Measurements from ENCODE around the gene ZNF205. TPM values are rescaled to one million over a fixed set of nuclear protein-coding genes. Genes with fewer than 3 reads are reported as not detected.

The ZNF205 gene
- total and polyA plus RNA-seq, 10 of the 15 experiments (the other 5 are each of a cell fraction or from before 2014, with no cell fraction given) = 0.26 to 1.5 (median 0.78) TPM; not detected in 2

DNA sequence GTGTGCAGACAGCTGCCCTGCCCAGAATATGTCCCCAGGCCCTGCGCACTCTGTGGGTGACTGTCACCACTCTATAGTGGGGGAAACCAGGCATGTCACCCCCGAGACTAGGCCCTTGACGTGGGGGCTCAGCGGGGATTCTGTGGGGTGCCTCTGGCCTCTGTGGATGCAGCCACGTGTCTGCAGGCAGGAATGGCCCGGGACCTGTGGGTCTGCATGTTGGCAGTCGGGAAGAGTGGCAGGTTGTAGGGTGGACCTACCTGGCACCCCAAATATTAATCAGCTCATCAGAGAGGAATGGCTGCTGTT, 46.0 kb upstream of the ZNF205 start:
- H3K27ac ChIP-seq (ENCODE audit: control insufficient read depth, insufficient read depth) = peak overlapping the region; percentile 25; the same call in 1 of the 2 replicates
- H3K4me3 ChIP-seq = peak overlapping the region; percentile 62

More for the DNA sequence above, 46.0 kb upstream of the ZNF205 start:
- Histone ChIP-seq H3K4me2 (ENCODE audit: control insufficient read depth, insufficient read depth) (peak overlapping the region; percentile 89), H2AFZ (ENCODE audit: control insufficient read depth, low read depth, low read length) (no peak overlapping the region), H3K9ac (ENCODE audit: control insufficient read depth, insufficient read depth, low read length) (peak overlapping the region; percentile 75; the same call in 1 of the 2 replicates), H3K27me3 (replicated peaks in 1 of 2; ENCODE audit: control insufficient read depth in 2 of 2, insufficient read depth in 2 of 2, low read length in 1 of 2) (no peaks in the 10 kb centered on the region), H3K79me2 (ENCODE audit: control insufficient read depth, insufficient read depth, low read length) (peaks cover 25% of the 10 kb centered on the region), H3K4me1 (ENCODE audit: control insufficient read depth, insufficient read depth, low read length) (peaks cover 19% of the 10 kb centered on the region), H3K9me3 (replicated peaks; ENCODE audit: control insufficient read depth, insufficient read depth, low read length) (no peaks in the 10 kb centered on the region; the same call in 2 of the 3 replicates), H4K20me1 (ENCODE audit: control insufficient read depth, insufficient read depth) (no peaks in the 10 kb centered on the region), H3K36me3 (ENCODE audit: control insufficient read depth in 2 of 2, insufficient read depth in 2 of 2, low read length in 1 of 2) (no peaks in the 10 kb centered on the region; a peak in 2 of 4 replicates)
- no peak for DNase-seq (ENCODE audit: low read depth, low spot score)
- WGBS (ENCODE audit: insufficient coverage, insufficient replicate concordance, low lambda C conversion rate, missing lambda C conversion rate) = 97% methylated on average over 7 of the region's 7 CpGs
- intact Hi-C loops (cut with micrococcal nuclease; ENCODE audit: unreplicated experiment) (no loop called here), in situ Hi-C loops (cut with MboI) (no loop called here)
- POLR2A ChIA-PET = interaction anchor here (1.1 to 2.7 kb wide), 3 partner anchors 10 to 72 kb away, joined by 4 to 38 read pairs (median 8); partner anchors contain the start of gene ZNF213
- no TSS peak for BruUV-seq (replicated peaks)
- FAIRE-seq = no peak
- CTCF ChIA-PET = interaction anchor here (0.5 to 9.5 kb wide), 6 partner anchors 10 to 200 kb away, joined by 3 to 174 read pairs (median 4); no protein-coding TSS in a partner anchor
- RAD21 ChIA-PET (ENCODE audit: unreplicated experiment) = interaction anchor here (1.2 to 1.6 kb wide), 3 partner anchors 32 to 92 kb away, joined by 3 to 6 read pairs (median 4); partner anchors contain the start of gene ZSCAN10
- TF ChIP-seq WRNIP1 (IDR thresholded peaks at IDR 0.05; ENCODE audit: borderline replicate concordance, low read depth, low read length) = no peak
- TF ChIP-seq, protein P1, sequence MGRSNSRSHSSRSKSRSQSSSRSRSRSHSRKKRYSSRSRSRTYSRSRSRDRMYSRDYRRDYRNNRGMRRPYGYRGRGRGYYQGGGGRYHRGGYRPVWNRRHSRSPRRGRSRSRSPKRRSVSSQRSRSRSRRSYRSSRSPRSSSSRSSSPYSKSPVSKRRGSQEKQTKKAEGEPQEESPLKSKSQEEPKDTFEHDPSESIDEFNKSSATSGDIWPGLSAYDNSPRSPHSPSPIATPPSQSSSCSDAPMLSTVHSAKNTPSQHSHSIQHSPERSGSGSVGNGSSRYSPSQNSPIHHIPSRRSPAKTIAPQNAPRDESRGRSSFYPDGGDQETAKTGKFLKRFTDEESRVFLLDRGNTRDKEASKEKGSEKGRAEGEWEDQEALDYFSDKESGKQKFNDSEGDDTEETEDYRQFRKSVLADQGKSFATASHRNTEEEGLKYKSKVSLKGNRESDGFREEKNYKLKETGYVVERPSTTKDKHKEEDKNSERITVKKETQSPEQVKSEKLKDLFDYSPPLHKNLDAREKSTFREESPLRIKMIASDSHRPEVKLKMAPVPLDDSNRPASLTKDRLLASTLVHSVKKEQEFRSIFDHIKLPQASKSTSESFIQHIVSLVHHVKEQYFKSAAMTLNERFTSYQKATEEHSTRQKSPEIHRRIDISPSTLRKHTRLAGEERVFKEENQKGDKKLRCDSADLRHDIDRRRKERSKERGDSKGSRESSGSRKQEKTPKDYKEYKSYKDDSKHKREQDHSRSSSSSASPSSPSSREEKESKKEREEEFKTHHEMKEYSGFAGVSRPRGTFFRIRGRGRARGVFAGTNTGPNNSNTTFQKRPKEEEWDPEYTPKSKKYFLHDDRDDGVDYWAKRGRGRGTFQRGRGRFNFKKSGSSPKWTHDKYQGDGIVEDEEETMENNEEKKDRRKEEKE (IDR thresholded peaks at IDR 0.05) = no peak
- no peak for TF ChIP-seq DPF2 (IDR thresholded peaks at IDR 0.05)
- SMC1A ChIA-PET (ENCODE audit: uncharacterized antibody, unreplicated experiment) = interaction anchor here (1.0 to 6.1 kb wide), 3 partner anchors 10 to 62 kb away, joined by 3 to 52 read pairs (median 7); no protein-coding TSS in a partner anchor
- peak; percentile 16; the same call in 2 of the 3 replicates for ATAC-seq

Data from GM12878 (cell line).